GM12878 (cell line): ENCODE measurements around the gene PLXNB2. TPM values are rescaled to one million over a fixed set of nuclear protein-coding genes. Genes with fewer than 3 reads are reported as not detected.
A peak's percentile ranks its signal among the peaks of the same experiment; 100 is the strongest.
"Not testable (repeated sequence)": the region's sequence is repeated elsewhere in the genome, so short reads cannot be mapped to it uniquely, and the experiment has no call there.

Source experiments
- ATAC-seq: fragments of 200-7000 bp; cut with Tn5 transposase; 3 replicates; pipeline ENCODE4 v1.9.1; 2020; ENCODE audit warnings: mild to moderate bottlenecking, moderate library complexity
- BruUV-seq: library from RNA; stranded (reverse); fragments of 400-500 nt; replicated peaks from 2 replicates; lab custom pipeline; 2021; lab: Mats Ljungman, UMichigan
- CTCF ChIA-PET: fragments of 300-600 bp; sonication (Branson Sonifier 250); formaldehyde crosslinking; extraction: SDS; loops from one replicate; lab custom pipeline; 2021; ENCODE audit warnings: inconsistent platforms; lab: Yijun Ruan, JAX
- POLR2A ChIA-PET: fragments of 350-600 bp; formaldehyde crosslinking; extraction: SDS; loops from one replicate; lab custom pipeline; 2021; ENCODE audit warnings: inconsistent platforms; lab: Charles Lee
- RAD21 ChIA-PET: fragments of 300-600 bp; sonication (Branson Sonifier 250); formaldehyde crosslinking; loops from one replicate; lab custom pipeline; 2023; ENCODE audit warnings: antibody characterized with exemption; ENCODE audit not compliant: unreplicated experiment; lab: Charles Lee
- SMC1A ChIA-PET: fragments of 300-600 bp; sonication (Branson Sonifier 250); formaldehyde crosslinking; loops from one replicate; lab custom pipeline; 2023; ENCODE audit not compliant: unreplicated experiment, uncharacterized antibody; lab: Charles Lee
- DNase-seq: peaks from one replicate; pipeline ENCODE4 v3.0.0-alpha.2; 2011; ENCODE audit warnings: low read depth, low spot score
- FAIRE-seq: peaks from 3 replicates; lab custom pipeline; 2011; peaks lifted over from hg19 to GRCh38; lab: Jason Lieb, UNC
- H2AFZ ChIP-seq: 2 replicates; pipeline ENCODE4 v1.6.0; 2011; ENCODE audit warnings: low read depth, low read length, control low read depth; ENCODE audit not compliant: control insufficient read depth
- H3K27ac ChIP-seq: 2 replicates; pipeline ENCODE4 v1.5.1; 2011; ENCODE audit warnings: control low read depth; ENCODE audit not compliant: control insufficient read depth, insufficient read depth
- H3K27me3 ChIP-seq, 2 experiments: replicated peaks in 1 of 2; 2 replicates each; pipeline versions ENCODE4 v1.6.0 to v1.6.1; 2011; ENCODE audit warnings: low read length in 1 of 2; ENCODE audit not compliant: control insufficient read depth in 2 of 2, insufficient read depth in 2 of 2
- H3K36me3 ChIP-seq, 2 experiments: 2 replicates each; pipeline ENCODE4 v1.5.1; 2011; ENCODE audit warnings: low read length in 1 of 2; ENCODE audit not compliant: control insufficient read depth in 2 of 2, insufficient read depth in 2 of 2
- H3K4me1 ChIP-seq: 2 replicates; pipeline ENCODE4 v1.6.1; 2011; ENCODE audit warnings: mild to moderate bottlenecking, low read length, moderate library complexity, mixed read lengths; ENCODE audit not compliant: control insufficient read depth, insufficient read depth
- H3K4me2 ChIP-seq: 2 replicates; pipeline ENCODE4 v1.6.0; 2011; ENCODE audit warnings: control low read depth; ENCODE audit not compliant: control insufficient read depth, insufficient read depth
- H3K4me3 ChIP-seq: fragments of 200-600 bp; sonication (generic); 2 replicates; pipeline ENCODE4 v1.5.1; 2016
- H3K79me2 ChIP-seq: 2 replicates; pipeline ENCODE4 v1.6.0; 2011; ENCODE audit warnings: low read length; ENCODE audit not compliant: control insufficient read depth, insufficient read depth
- H3K9ac ChIP-seq: 2 replicates; pipeline ENCODE4 v1.8.0; 2011; ENCODE audit warnings: low read length, control low read depth, mixed read lengths; ENCODE audit not compliant: control insufficient read depth, insufficient read depth
- H3K9me3 ChIP-seq: replicated peaks from 3 replicates; pipeline ENCODE4 v1.5.1; 2011; ENCODE audit warnings: mild to moderate bottlenecking, low read length; ENCODE audit not compliant: control insufficient read depth, insufficient read depth
- H4K20me1 ChIP-seq: 2 replicates; pipeline ENCODE4 v1.6.0; 2011; ENCODE audit not compliant: control insufficient read depth, insufficient read depth
- POU2F2 ChIP-seq: IDR thresholded peaks from 3 replicates; pipeline ENCODE4 v1.6.1; 2011; ENCODE audit warnings: low read depth, mild to moderate bottlenecking, low read length, borderline replicate concordance
- RUNX3 ChIP-seq: IDR thresholded peaks from 2 replicates; pipeline ENCODE4 v1.6.1; 2012; ENCODE audit warnings: low read length, inconsistent platforms
- TCF12 ChIP-seq: IDR thresholded peaks from 2 replicates; pipeline ENCODE4 v1.6.1; 2011; ENCODE audit warnings: low read depth, mild to moderate bottlenecking, low read length
- TCF3 ChIP-seq: IDR thresholded peaks from 2 replicates; pipeline ENCODE4 v1.6.1; 2012; ENCODE audit warnings: low read depth, mild to moderate bottlenecking, low read length, borderline replicate concordance; ENCODE audit not compliant: insufficient read depth
- ZNF207 ChIP-seq: fragments of 450-650 bp; IDR thresholded peaks from 2 replicates; pipeline ENCODE4 v1.6.1; 2014; ENCODE audit warnings: antibody characterized with exemption, mild to moderate bottlenecking, borderline replicate concordance
- WGBS: methylation state at CpG from one replicate; pipeline ENCODE4 v1.1.6; 2016; ENCODE audit warnings: low lambda C conversion rate; ENCODE audit not compliant: insufficient replicate concordance, insufficient coverage; ENCODE audit errors: missing lambda C conversion rate; 5-methylcytosine and 5-hydroxymethylcytosine counted together
- in situ Hi-C: fragments of 300-500 bp; cut with MboI; formaldehyde crosslinking; loops from 9 replicates; pipeline ENCODE4 v1.14.3; 2018; ENCODE audit warnings: mixed read lengths
- intact Hi-C: fragments of 100-400 bp; cut with micrococcal nuclease; formaldehyde crosslinking; loops from one replicate; pipeline ENCODE4 v1.14.2; 2022; ENCODE audit not compliant: unreplicated experiment
- polyA plus RNA-seq, 11 experiments: library from polyadenylated mRNA; depleted of rRNA in 4 of 11; unstranded in 6 of 11; stranded (reverse) in 5 of 11; fragments of >200 nt; fragmentation: Nextera tagmentation in 4 of 11; fragmentation: Illumina TruSeq in 1 of 11; extraction: Ambion mirVana in 4 of 11; extraction: Trizol in 1 of 11; gene quantifications; 1 replicate in 1 of 11; 2 replicates in 10 of 11; pipeline versions ENCODE4 v1.2.1 to v1.2.3, GENCODE V29; 2011 to 2016; ENCODE audit warnings: inconsistent platforms in 2 of 11, missing spikeins in 2 of 11, low read depth in 1 of 11
- total RNA-seq, 4 experiments: library from RNA; depleted of rRNA in 3 of 4; stranded (reverse); fragments of >200 nt in 3 of 4; fragmentation: Illumina TruSeq in 1 of 4; extraction: Trizol in 1 of 4; gene quantifications; 2 replicates each; pipeline versions ENCODE4 v1.2.1 to v1.2.3, GENCODE V29; 2013 to 2021

The PLXNB2 gene
- total and polyA plus RNA-seq, 10 of the 15 experiments (the other 5 are each of a cell fraction or from before 2014, with no cell fraction given) = 0.68 to 134 (median 41.9) TPM

DNA sequence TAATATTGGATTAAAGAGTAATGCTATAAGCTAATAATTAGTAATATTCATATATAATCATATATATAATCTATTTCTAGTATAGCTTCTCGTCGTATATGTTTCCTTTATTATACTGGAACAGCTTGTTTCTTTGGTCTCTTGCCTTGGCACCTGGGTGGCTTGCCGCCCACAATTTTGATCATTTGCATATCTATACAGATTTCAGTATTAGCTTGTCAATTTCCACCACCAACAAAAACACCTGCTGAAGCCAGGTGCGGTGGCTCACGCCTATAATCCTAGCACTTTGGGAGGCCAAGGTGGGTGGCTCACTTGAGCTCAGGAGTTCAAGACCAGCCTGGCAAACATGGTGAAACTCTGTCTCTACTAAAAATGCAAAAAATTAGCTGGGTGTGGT is 27.0 kb upstream of the PLXNB2 start:
- peak; percentile 38; the same call in 2 of the 3 replicates for ATAC-seq
- BruUV-seq, H3K36me3 ChIP-seq, intact Hi-C loops, H3K79me2 ChIP-seq, H3K9ac ChIP-seq, H3K9me3 ChIP-seq, H3K27me3 ChIP-seq, H2AFZ ChIP-seq, DNase-seq, FAIRE-seq, SMC1A ChIA-PET, H4K20me1 ChIP-seq, in situ Hi-C loops: not testable (repeated sequence)
- Histone ChIP-seq H3K4me1 (peaks cover 13% of the 10 kb centered on the region), H3K4me2 (peak overlapping the region; percentile 50), H3K4me3 (peak overlapping the region; percentile 21; the same call in 1 of the 2 replicates), H3K27ac (peak overlapping the region; percentile 47; the same call in 1 of the 2 replicates)
- CTCF ChIA-PET = interaction anchor here (0.5 to 1.4 kb wide), 10 partner anchors 10 to 179 kb away, joined by 3 to 8 read pairs (median 4); no protein-coding TSS in a partner anchor
- RAD21 ChIA-PET = interaction anchor here (0.8 to 1.0 kb wide), 3 partner anchors 58 to 287 kb away, joined by 3 to 5 read pairs (median 4); partner anchors contain the start of gene HDAC10
- TF ChIP-seq TCF12 (peak; percentile 76), TCF3 (0 out of 2 replicates have a peak, but pooled peaks have one; percentile 28)
- POLR2A ChIA-PET = interaction anchor here (0.6 to 0.7 kb wide), 3 partner anchors 214 to 238 kb away, joined by 3 to 5 read pairs (median 3); no protein-coding TSS in a partner anchor
- 0% methylated on average over 5 of the region's 5 CpGs for WGBS

DNA sequence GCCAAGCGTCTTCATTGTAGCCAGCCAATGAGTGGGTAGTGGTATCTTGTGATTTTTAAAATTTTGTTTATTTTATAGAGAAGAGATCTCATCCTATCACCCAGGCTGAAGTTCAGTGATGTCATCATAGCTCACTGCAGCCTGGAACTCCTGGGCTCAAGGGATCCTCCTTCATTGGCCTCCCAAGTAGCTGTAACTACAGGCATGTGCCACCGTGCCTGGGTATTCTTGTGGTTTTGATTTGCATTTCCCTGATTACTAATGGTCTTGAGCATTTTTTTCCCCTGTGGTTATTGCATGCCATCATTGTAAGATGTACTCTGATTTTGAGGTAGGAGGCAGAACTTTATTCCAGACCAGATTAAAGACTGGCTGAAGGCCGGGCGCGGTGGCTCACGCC is 21.8 kb upstream of the PLXNB2 start:
- H3K79me2 ChIP-seq = peaks cover 1% of the 10 kb centered on the region; the same call in 1 of the 2 replicates
- CTCF ChIA-PET = interaction anchor here (0.8 to 4.2 kb wide), 6 partner anchors 11 to 291 kb away, joined by 3 to 36 read pairs (median 10); no protein-coding TSS in a partner anchor
- in situ Hi-C loops (loop anchor here (5.0 kb wide), 1 partner anchor 52 kb away; no protein-coding TSS in a partner anchor), intact Hi-C loops (no loop called here)
- no peak overlapping the region for H2AFZ ChIP-seq
- POLR2A ChIA-PET = no interaction called here
- no peaks in the 10 kb centered on the region for H3K9me3 ChIP-seq
- H3K36me3 ChIP-seq = no peaks in the 10 kb centered on the region
- DNase-seq (no peak), ATAC-seq (no peak), FAIRE-seq (no peak)
- SMC1A ChIA-PET = no interaction called here
- TF ChIP-seq RUNX3 = 0 out of 2 replicates have a peak, but pooled peaks have one; percentile 14
- TF ChIP-seq POU2F2 = 0 out of 3 replicates have a peak, but pooled peaks have one; percentile 26
- TF ChIP-seq ZNF207 = no peak
- no peaks in the 10 kb centered on the region for H3K27me3 ChIP-seq
- H3K27ac ChIP-seq = no peak overlapping the region
- RAD21 ChIA-PET = interaction anchor here (1.5 kb wide), 1 partner anchor 53 kb away, joined by 3 read pairs; no protein-coding TSS in a partner anchor
- 76% methylated on average over 6 of the region's 6 CpGs for WGBS
- H3K9ac ChIP-seq = no peak overlapping the region
- no peaks in the 10 kb centered on the region for H4K20me1 ChIP-seq
- no peak overlapping the region for H3K4me2 ChIP-seq
- peaks cover 9% of the 10 kb centered on the region for H3K4me1 ChIP-seq
- H3K4me3 ChIP-seq = no peak overlapping the region
- no TSS peak for BruUV-seq
